HepG2 (cell line): ENCODE data around the gene SERPINE2. TPM values are rescaled to one million over a fixed set of nuclear protein-coding genes. Genes with fewer than 3 reads are reported as not detected.

Experiments
- ATAC-seq: fragments of 200-7000 bp; cut with Tn5 transposase; 3 replicates; pipeline ENCODE4 v1.9.1; 2020; ENCODE audit warnings: mild to moderate bottlenecking, moderate library complexity
- BruUV-seq: library from RNA; stranded (reverse); fragments of 400-500 nt; replicated peaks from 2 replicates; lab custom pipeline; 2021; lab: Mats Ljungman, UMichigan
- CTCF ChIA-PET: fragments of 300-600 bp; formaldehyde crosslinking; extraction: SDS; loops from one replicate; lab custom pipeline; 2021; ENCODE audit warnings: low total read pairs, inconsistent platforms, low intra/inter-chr PET ratio; lab: Yijun Ruan, JAX
- POLR2A ChIA-PET: fragments of 350-600 bp; sonication (Branson Sonifier 250); formaldehyde crosslinking; loops from one replicate; lab custom pipeline; 2020; ENCODE audit warnings: antibody characterized with exemption, inconsistent platforms; lab: Yijun Ruan, JAX
- DNase-seq: peaks from one replicate; pipeline ENCODE4 v3.0.0-alpha.2; 2015; ENCODE audit warnings: low spot score
- FAIRE-seq: peaks from 3 replicates; lab custom pipeline; 2011; peaks lifted over from hg19 to GRCh38; lab: Jason Lieb, UNC
- H2AFZ ChIP-seq: one replicate; pipeline ENCODE4 v1.6.1; 2011; ENCODE audit warnings: low read length, inconsistent platforms
- H3K27ac ChIP-seq: fragments of 300-600 bp; 3 replicates; pipeline ENCODE4 v1.8.0; 2011; ENCODE audit warnings: mixed run types, mild to moderate bottlenecking, mixed read lengths, low read length, inconsistent platforms; ENCODE audit not compliant: insufficient read depth; ENCODE audit errors: extremely low read length
- H3K27me3 ChIP-seq, 2 experiments: fragments of 200-600 bp in 1 of 2; 2 replicates in 1 of 2; 3 replicates in 1 of 2; pipeline versions ENCODE4 v1.6.0 to v1.8.0; 2011; ENCODE audit warnings: low read length in 2 of 2, mild to moderate bottlenecking in 2 of 2, moderate library complexity in 2 of 2, inconsistent platforms in 1 of 2; ENCODE audit not compliant: insufficient read depth in 2 of 2, control insufficient read depth in 1 of 2
- H3K36me3 ChIP-seq, 2 experiments: fragments of 200-600 bp in 1 of 2; replicated peaks in 1 of 2; 2 replicates in 1 of 2; 3 replicates in 1 of 2; pipeline versions ENCODE4 v1.5.1 to v1.8.0; 2011; ENCODE audit warnings: low read length in 2 of 2, inconsistent platforms in 1 of 2; ENCODE audit not compliant: insufficient read depth in 2 of 2, control insufficient read depth in 1 of 2
- H3K4me1 ChIP-seq: 2 replicates; pipeline ENCODE4 v1.5.1; 2012; ENCODE audit warnings: low read length, inconsistent platforms; ENCODE audit not compliant: insufficient read depth
- H3K4me2 ChIP-seq: 2 replicates; pipeline ENCODE4 v1.6.0; 2011; ENCODE audit warnings: low read depth, low read length, inconsistent platforms
- H3K4me3 ChIP-seq, 3 experiments: fragments of 200-600 bp in 1 of 3; sonication (generic), shearing (Covaris generic) in 1 of 3; replicated peaks in 1 of 3; 2 replicates each; pipeline ENCODE4 v1.5.1; 2011 to 2016; ENCODE audit warnings: low read length in 3 of 3, inconsistent platforms in 2 of 3, low read depth in 2 of 3, mild to moderate bottlenecking in 2 of 3, control low read depth in 1 of 3, mixed read lengths in 1 of 3; ENCODE audit not compliant: insufficient read depth in 1 of 3
- H3K79me2 ChIP-seq: one replicate; pipeline ENCODE4 v1.6.1; 2011; ENCODE audit warnings: low read length, inconsistent platforms; ENCODE audit not compliant: insufficient read depth
- H3K9ac ChIP-seq: 2 replicates; pipeline ENCODE4 v1.6.0; 2011; ENCODE audit warnings: mild to moderate bottlenecking, low read depth, low read length, inconsistent platforms; ENCODE audit not compliant: insufficient read depth
- H3K9me3 ChIP-seq: 2 replicates; pipeline ENCODE4 v1.5.1; 2012; ENCODE audit warnings: mild to moderate bottlenecking, low read length
- H4K20me1 ChIP-seq: 2 replicates; pipeline ENCODE4 v1.6.0; 2011; ENCODE audit warnings: inconsistent platforms, mild to moderate bottlenecking, low read length, moderate library complexity; ENCODE audit not compliant: insufficient read depth
- CREB1 ChIP-seq, 2 experiments: fragments of 450-650 bp in 1 of 2; IDR thresholded peaks; 2 replicates each; pipeline ENCODE4 v1.6.1; 2016 to 2017; ENCODE audit warnings: control low read depth in 1 of 2, mild to moderate bottlenecking in 1 of 2, missing compliant biosample characterization in 1 of 2, missing genetic modification characterization in 1 of 2
- ELF4 ChIP-seq: sonication (generic); formaldehyde crosslinking; IDR thresholded peaks from 2 replicates; pipeline ENCODE4 v1.5.0; 2020; ENCODE audit warnings: missing genetic modification reagents, mild to moderate bottlenecking, moderate library complexity, borderline replicate concordance
- ESRRA ChIP-seq: sonication (generic); formaldehyde crosslinking; IDR thresholded peaks from 2 replicates; pipeline ENCODE4 v1.5.1; 2020; ENCODE audit warnings: mild to moderate bottlenecking, low read depth, missing genetic modification reagents
- HDAC1 ChIP-seq: sonication (generic); formaldehyde crosslinking; IDR thresholded peaks from 2 replicates; pipeline ENCODE4 v1.5.1; 2020; ENCODE audit warnings: mild to moderate bottlenecking, missing genetic modification reagents
- HNRNPL ChIP-seq: fragments of 200-400 bp; formaldehyde crosslinking; IDR thresholded peaks from 2 replicates; pipeline ENCODE4 v1.6.1; 2017; ENCODE audit warnings: mild to moderate bottlenecking, low read depth, low read length
- KAT8 ChIP-seq: IDR thresholded peaks from 2 replicates; pipeline ENCODE4 v1.6.1; 2016; ENCODE audit warnings: missing genetic modification reagents, missing compliant biosample characterization
- SNAPC2 ChIP-seq: sonication (generic); formaldehyde crosslinking; IDR thresholded peaks from 2 replicates; pipeline ENCODE4 v1.8.1; 2022; ENCODE audit warnings: mild to moderate bottlenecking, missing genetic modification reagents
- TERF1 ChIP-seq: sonication (generic); formaldehyde crosslinking; IDR thresholded peaks from 2 replicates; pipeline ENCODE4 v1.8.0; 2022; ENCODE audit warnings: mild to moderate bottlenecking, missing genetic modification reagents, moderate library complexity
- ZNF33A ChIP-seq: sonication (generic); formaldehyde crosslinking; IDR thresholded peaks from 2 replicates; pipeline ENCODE4 v1.5.1; 2020; ENCODE audit warnings: missing genetic modification reagents, mild to moderate bottlenecking, moderate library complexity, borderline replicate concordance
- ZNF44 ChIP-seq: sonication (generic); formaldehyde crosslinking; IDR thresholded peaks from 2 replicates; pipeline ENCODE4 v1.5.1; 2020; ENCODE audit warnings: mild to moderate bottlenecking, missing genetic modification reagents
- ZNF598 ChIP-seq: sonication (generic); formaldehyde crosslinking; IDR thresholded peaks from 2 replicates; pipeline ENCODE4 v1.5.1; 2020; ENCODE audit warnings: mild to moderate bottlenecking, missing genetic modification reagents, borderline replicate concordance
- ZNF781 ChIP-seq: sonication (generic); formaldehyde crosslinking; IDR thresholded peaks from 2 replicates; pipeline ENCODE4 v1.5.1; 2020; ENCODE audit warnings: borderline replicate concordance, mild to moderate bottlenecking, missing genetic modification reagents; ENCODE audit errors: not compliant biosample characterization
- WGBS: methylation state at CpG from one replicate; pipeline ENCODE4 v1.1.6; 2017; ENCODE audit warnings: low lambda C conversion rate; 5-methylcytosine and 5-hydroxymethylcytosine counted together
- in situ Hi-C: cut with HindIII; loops from 2 replicates; pipeline ENCODE4 v1.10.0; 2017; ENCODE audit warnings: low pct_unique_long_range_greater_than_20kb; ENCODE audit not compliant: extremely low pct_ligation_motif_present
- intact Hi-C: fragments of 100-400 bp; cut with micrococcal nuclease; formaldehyde crosslinking; loops from one replicate; pipeline ENCODE4 v1.10.0; 2022; ENCODE audit not compliant: unreplicated experiment
- polyA plus RNA-seq, 8 experiments: library from polyadenylated mRNA; depleted of rRNA in 3 of 8; stranded (reverse) in 7 of 8; unstranded in 1 of 8; fragments of >200 nt; fragmentation: Illumina TruSeq in 4 of 8; extraction: Trizol in 4 of 8; gene quantifications; 2 replicates each; pipeline versions ENCODE4 v1.2.1 to v1.2.3, GENCODE V29; 2011 to 2016; ENCODE audit warnings: low read depth in 4 of 8, missing spikeins in 1 of 8, mixed read lengths in 1 of 8; ENCODE audit not compliant: insufficient read depth in 1 of 8
- total RNA-seq, 5 experiments: library from RNA; depleted of rRNA; stranded (reverse); fragments of >200 nt; fragmentation: Illumina TruSeq; extraction: Trizol; gene quantifications; 2 replicates each; pipeline ENCODE4 v1.2.3, GENCODE V29; 2016; ENCODE audit warnings: low read depth in 1 of 5
- TF ChIP-seq, protein P1 (sequence below): sonication (generic); formaldehyde crosslinking; IDR thresholded peaks from 2 replicates; pipeline ENCODE4 v1.4.0; 2020; ENCODE audit warnings: mild to moderate bottlenecking, missing genetic modification reagents

SERPINE2 gene
- total and polyA plus RNA-seq, 2 of the 13 experiments (the other 11 are each of a cell fraction or from before 2014, with no cell fraction given): 7.9 to 18.1 TPM

DNA sequence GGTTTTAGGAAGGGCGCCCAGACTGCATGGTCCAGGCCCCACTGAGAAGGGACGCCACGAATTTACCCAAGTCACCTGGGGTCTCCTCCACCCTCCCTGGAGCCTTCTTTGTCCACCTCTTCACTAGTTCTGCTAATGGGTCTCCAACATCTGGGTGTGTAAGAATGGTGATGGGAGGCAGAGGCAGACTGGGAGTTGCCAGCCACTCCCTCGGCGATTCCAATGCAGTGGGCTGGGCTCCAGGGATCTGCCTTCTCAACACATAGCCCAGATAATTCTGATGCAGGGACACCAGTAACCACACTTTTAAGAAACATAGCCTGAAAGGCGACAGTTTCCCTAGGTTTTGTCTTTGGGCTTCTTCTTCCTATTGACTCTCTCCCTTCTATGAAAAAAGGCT is 42.7 kb downstream of the SERPINE2 start:
- Histone ChIP-seq H3K27me3 (no peaks in the 10 kb centered on the region), H3K36me3 (no peaks in the 10 kb centered on the region), H3K9me3 (no peaks in the 10 kb centered on the region), H3K4me3 (no peak overlapping the region), H3K79me2 (no peaks in the 10 kb centered on the region), H4K20me1 (no peaks in the 10 kb centered on the region), H3K27ac (no peak overlapping the region), H2AFZ (no peak overlapping the region), H3K9ac (no peak overlapping the region), H3K4me2 (no peak overlapping the region), H3K4me1 (peaks cover 50% of the 10 kb centered on the region)
- ChIA-PET CTCF (interaction anchor here (12.2 kb wide), 1 partner anchor 288 kb away, joined by 272 read pairs; no protein-coding TSS in a partner anchor), POLR2A (no interaction called here)
- BruUV-seq: no TSS peak
- DNase-seq (no peak), ATAC-seq (no peak), FAIRE-seq (no peak)
- TF ChIP-seq HNRNPL (no peak), CREB1 (IDR thresholded peaks at IDR 0.05) (no peak), CREB1 (CRISPR knock-in tag; IDR thresholded peaks at IDR 0.05) (no peak), ESRRA (CRISPR knock-in tag) (no peak), HDAC1 (CRISPR knock-in tag) (no peak), KAT8 (no peak), ELF4 (no peak), ZNF781 (CRISPR knock-in tag) (no peak), ZNF598 (CRISPR knock-in tag) (no peak), ZNF33A (CRISPR knock-in tag) (no peak), TERF1 (CRISPR knock-in tag) (no peak), ZNF44 (no peak), SNAPC2 (CRISPR knock-in tag) (no peak)
- TF ChIP-seq, protein P1, sequence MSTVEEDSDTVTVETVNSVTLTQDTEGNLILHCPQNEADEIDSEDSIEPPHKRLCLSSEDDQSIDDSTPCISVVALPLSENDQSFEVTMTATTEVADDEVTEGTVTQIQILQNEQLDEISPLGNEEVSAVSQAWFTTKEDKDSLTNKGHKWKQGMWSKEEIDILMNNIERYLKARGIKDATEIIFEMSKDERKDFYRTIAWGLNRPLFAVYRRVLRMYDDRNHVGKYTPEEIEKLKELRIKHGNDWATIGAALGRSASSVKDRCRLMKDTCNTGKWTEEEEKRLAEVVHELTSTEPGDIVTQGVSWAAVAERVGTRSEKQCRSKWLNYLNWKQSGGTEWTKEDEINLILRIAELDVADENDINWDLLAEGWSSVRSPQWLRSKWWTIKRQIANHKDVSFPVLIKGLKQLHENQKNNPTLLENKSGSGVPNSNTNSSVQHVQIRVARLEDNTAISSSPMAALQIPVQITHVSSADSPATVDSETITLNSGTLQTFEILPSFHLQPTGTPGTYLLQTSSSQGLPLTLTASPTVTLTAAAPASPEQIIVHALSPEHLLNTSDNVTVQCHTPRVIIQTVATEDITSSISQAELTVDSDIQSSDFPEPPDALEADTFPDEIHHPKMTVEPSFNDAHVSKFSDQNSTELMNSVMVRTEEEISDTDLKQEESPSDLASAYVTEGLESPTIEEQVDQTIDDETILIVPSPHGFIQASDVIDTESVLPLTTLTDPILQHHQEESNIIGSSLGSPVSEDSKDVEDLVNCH: no peak
- 94% methylated on average over 6 of the region's 6 CpGs for WGBS
- in situ Hi-C loops (loop anchor here (10.0 kb wide), 1 partner anchor 658 kb away; no protein-coding TSS in a partner anchor), intact Hi-C loops (loop anchor here (5.0 to 10.0 kb wide), 2 partner anchors 106 to 588 kb away; partner anchors contain the start of gene CUL3)
